LNCAP (cell line): ENCODE measurements around the gene ARHGAP8.

ENCODE experiments used
- TF ChIP-seq, protein P1 (sequence below): fragments of 450-650 bp; IDR thresholded peaks from 2 replicates; pipeline ENCODE4 v1.5.1; 2017; ENCODE audit warnings: mild to moderate bottlenecking

Gene ARHGAP8

DNA sequence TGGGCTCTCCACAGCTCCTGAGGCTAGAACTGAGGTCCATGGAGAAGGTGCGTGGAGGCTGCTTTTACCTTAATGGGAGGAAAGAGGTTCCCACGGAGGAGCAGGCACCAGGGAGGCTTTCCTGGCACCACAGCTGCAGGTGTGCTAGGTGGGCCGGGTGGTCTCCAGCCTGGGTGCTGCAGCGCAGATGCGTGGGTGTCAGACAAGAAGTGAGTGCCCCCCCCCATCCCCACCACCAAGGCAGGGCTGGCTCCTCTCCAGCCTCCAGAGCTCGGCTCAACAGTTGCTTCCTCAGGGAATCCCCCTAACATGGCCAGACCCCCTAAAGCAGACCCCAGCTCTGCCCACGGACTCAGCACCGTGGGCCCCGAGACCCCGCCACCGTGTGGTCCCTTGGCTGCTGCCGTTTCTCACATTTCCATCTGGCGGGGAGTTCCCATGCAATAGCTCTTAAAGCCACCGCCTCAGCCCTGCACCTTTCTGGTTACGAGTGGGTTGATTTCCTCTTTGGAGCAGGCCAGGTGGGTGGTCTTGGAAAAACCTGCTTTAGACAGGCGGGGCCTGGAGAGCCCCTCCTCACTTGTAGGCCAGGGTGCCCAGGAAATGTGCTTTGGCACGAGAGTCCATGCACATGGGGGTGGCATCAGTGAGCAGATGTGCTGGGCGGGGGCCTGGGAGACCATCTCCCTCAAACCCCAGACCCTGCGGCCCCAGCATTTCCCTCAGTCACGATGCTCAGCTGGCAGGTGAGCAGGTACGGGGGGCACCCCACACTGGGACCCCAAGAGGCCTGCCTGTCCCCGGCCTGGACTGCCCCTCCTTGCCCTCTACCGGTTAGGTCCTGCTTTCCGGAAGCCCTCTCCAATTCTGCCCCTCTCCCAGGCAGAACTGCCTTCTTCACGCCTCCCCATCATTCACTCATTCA lies 93.7 kb downstream of the ARHGAP8 start:
- TF ChIP-seq, protein P1, sequence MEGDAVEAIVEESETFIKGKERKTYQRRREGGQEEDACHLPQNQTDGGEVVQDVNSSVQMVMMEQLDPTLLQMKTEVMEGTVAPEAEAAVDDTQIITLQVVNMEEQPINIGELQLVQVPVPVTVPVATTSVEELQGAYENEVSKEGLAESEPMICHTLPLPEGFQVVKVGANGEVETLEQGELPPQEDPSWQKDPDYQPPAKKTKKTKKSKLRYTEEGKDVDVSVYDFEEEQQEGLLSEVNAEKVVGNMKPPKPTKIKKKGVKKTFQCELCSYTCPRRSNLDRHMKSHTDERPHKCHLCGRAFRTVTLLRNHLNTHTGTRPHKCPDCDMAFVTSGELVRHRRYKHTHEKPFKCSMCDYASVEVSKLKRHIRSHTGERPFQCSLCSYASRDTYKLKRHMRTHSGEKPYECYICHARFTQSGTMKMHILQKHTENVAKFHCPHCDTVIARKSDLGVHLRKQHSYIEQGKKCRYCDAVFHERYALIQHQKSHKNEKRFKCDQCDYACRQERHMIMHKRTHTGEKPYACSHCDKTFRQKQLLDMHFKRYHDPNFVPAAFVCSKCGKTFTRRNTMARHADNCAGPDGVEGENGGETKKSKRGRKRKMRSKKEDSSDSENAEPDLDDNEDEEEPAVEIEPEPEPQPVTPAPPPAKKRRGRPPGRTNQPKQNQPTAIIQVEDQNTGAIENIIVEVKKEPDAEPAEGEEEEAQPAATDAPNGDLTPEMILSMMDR, result no peak

DNA sequence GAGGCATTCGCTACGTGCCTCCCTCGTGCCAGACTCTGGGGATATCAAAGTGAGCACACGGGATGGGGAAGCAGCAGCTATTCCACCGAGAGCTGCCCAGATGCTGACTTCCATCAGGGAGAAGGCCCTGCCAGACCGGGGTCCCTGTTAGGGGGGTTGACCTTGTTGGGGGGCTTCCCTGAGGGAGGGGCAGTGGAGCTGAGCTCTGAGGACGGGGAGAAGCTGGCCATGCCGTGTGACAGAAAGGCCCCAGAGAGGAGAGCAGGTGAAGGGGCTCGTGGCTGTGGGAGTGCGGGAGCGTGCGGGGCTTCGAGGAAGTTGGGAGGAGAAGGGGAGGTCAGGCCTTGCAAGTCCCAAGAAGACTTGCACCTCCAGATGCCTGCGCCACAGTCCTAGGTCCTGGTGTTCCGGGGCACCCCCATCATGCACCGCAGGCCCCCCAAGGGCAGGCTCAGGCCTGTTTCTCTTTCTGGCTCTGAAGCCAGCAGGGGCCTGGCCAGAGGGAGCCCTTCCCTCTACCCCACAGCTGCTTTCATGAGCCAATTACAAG lies 94.4 kb downstream of the ARHGAP8 start:
- TF ChIP-seq, protein P1, result no peak

DNA sequence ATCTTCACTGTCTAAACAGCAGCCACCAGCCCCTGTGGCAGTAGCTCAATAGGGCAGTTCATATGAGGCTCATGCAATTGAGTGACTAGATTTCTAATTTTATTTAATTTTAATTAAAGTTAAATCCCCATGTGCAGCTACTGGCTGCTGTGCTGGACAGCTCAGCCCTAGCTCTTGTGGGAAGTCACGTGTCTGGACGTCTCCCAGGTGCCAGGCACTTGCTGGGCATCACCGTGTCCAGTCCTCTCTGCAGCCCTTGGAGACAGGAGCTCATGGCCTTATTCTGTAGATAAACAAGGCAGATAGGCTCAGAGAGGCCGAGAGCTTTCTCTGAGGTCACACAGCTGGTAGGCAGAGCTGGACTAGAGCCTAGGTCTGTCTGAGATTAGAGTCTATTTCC lies 95.0 kb downstream of the ARHGAP8 start:
- TF ChIP-seq, protein P1, result no peak

DNA sequence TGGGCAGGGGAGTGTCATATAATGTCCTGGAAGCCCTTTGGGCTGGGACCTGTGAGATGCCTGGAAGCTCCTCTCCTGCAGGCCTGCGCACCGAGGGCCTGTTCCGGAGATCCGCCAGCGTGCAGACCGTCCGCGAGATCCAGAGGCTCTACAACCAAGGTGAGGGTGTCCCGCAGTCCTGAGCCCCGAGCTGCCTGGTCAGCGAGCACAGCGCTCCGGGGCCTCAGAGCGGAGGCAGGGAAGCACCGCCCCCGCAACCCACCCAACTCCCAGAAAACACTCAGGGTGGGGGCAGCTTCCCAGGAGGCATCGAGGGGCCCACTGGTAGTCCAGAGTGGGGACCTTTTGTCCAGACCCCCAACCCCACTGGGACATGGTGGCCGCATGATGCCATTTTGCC lies 95.5 kb downstream of the ARHGAP8 start:
- TF ChIP-seq, protein P1, result no peak

DNA sequence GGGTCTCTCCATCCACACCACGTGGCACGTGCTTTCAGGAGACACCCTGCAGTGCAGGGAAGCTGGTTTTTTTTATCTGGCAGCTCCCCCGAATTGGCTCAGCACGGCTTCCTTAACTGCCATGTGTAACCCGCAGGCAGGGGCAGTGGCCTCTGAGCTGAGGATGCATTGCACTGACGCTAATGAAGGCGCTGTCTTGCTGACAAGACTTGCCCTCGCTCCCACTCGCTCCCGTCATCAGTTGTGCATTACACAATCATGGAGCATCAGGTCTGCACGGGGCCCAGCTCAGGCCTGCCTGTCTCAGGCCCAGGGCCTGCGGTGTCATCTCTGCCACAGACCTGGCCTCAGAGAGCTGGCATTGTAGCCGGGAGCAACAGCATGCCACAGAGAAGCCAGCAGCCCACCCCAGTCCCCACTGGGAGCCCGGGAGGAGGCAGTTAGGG lies 95.9 kb downstream of the ARHGAP8 start:
- TF ChIP-seq, protein P1, result no peak

DNA sequence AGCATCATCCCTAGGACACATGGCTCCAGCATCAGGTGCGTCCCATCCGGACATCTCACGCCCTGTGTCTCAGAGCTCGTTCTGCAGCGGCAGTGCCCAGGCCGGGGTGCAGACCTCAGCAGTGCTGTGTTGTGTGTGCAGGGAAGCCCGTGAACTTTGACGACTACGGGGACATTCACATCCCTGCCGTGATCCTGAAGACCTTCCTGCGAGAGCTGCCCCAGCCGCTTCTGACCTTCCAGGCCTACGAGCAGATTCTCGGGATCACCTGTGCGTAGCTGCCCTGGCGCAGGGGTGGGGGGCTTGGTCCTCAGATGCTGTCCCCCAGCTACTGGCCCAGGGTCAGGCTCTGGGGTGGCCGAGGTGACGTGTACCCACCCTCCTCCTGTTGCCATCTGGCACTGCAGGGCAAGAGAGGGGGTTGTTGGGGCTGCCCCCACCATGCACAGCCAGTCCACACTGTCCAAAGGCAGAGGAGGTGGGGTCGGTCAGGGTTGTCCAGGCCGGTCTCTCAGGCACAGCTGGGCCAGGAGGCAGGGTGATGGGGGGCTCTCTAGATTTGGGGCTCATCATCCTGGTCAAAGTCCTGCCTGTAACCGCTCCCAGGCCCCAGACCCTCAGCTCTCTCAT lies 96.5 kb downstream of the ARHGAP8 start:
- TF ChIP-seq, protein P1, result no peak

DNA sequence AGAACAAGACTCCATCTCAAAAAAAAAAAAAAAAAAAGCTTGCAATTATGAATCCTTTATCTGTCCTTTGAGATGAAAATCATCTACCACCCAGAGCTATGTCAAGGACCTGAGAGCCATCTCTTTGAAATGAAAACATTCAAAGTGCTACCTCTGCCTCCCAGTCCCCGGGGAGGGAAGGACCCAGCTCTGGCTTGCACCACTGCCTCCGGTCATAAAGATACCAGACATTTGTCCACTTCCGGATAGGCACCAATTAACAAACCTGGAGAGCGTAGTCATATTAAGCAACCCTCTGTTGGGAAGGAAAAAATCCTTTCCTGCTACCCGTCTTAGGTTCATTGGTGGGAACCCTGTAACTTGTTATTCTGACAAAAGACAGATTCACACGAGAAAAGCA lies 98.6 kb downstream of the ARHGAP8 start:
- TF ChIP-seq, protein P1, result no peak
